Prostate gland (tissue), 2 donors: Measurements from ENCODE around the gene FCGR3A.
"Not testable (repeated sequence)": the region's sequence is repeated elsewhere in the genome, so short reads cannot be mapped to it uniquely, and the experiment has no call there.

ENCODE experiments used
- CTCF ChIP-seq, 4 experiments: fragments of 200-600 bp in 2 of 4; fragments of 450-650 bp in 2 of 4; sonication (generic) in 2 of 4; IDR thresholded peaks; 1 replicate in 3 of 4; 2 replicates in 1 of 4; pipeline ENCODE4 v1.5.1; 2016 to 2019; ENCODE audit warnings: antibody characterized with exemption in 4 of 4, mild to moderate bottlenecking in 2 of 4, moderate library complexity in 2 of 4
- POLR2A ChIP-seq: fragments of 450-650 bp; IDR thresholded peaks from one replicate; pipeline ENCODE4 v1.6.1; 2016; ENCODE audit warnings: antibody characterized with exemption, mild to moderate bottlenecking
- POLR2AphosphoS5 ChIP-seq: sonication (generic); formaldehyde crosslinking; IDR thresholded peaks from one replicate; pipeline ENCODE4 v1.6.1; 2017; ENCODE audit warnings: antibody characterized with exemption

- TF ChIP-seq CTCF (IDR thresholded peaks at IDR 0.05); POLR2A; POLR2AphosphoS5: not testable (repeated sequence)
These were observed 39.7 kb upstream of the FCGR3A start for GRCh38 chr1:161589365-161589764.
